Raji (cell line): ENCODE measurements around the gene BBS2.

Experiments
- POLR2A ChIP-seq: IDR thresholded peaks from 2 replicates; pipeline ENCODE4 v1.6.1; 2011; ENCODE audit warnings: low read depth, low read length, control low read depth; ENCODE audit not compliant: insufficient read depth

BBS2 gene

DNA sequence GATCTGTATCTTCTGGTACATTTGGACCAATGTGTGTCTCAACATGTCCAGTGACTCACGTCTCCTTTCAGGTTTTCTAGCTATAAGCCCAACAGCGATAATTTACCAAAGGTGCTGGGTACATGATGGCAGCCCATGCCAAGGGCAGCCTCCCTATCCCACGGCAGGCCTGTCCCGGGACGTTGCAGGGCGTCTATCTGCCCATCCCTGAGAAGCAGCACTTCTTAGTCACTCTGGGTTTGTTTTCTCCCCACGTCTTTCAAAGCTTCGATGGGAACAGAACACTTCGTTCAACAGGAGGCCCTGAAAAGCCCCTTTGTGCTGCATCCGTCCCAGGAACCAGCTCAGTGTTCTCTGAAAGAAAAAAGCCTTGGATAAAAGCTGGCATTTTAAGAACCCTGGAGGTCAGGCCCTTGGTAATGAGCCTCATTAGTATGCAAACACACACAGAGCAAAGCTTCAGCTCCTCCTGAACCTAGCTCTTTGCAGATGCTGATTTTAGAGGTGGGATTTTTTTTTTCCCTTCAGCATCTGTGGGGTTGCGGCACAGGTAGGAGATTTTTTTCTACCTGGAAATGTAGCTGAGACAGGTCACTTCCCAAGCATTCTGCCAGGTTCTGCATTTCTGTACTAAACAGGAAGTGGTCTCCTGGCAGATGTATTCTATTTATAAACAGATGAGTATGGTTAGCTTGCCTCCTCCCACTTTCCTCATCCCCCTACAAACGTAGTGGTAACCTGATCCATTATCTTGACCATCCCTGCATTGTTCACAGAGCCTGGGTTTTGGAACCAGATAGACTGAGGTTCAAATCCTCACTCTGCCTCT lies 27.5 kb upstream of the BBS2 start:
- no peak for TF ChIP-seq POLR2A

DNA sequence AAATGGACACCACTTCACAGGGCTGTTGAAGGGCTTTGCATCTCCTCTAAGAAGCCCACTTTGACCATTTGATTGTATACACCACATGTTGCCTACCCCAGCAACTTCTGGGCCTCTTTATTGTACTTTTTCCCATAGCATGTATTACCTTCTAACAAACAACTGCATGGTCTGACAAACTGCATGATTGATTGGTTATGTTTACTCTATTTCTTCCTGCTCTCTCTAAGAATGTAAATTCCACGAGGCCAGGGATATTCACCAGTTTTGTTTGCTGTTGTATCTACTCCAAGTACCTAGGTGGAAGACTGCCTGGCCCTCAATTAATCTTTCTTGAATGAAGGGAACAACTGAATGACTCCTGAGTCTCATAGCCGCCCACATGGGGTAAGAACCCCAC lies 22.2 kb upstream of the BBS2 start:
- no peak for TF ChIP-seq POLR2A

DNA sequence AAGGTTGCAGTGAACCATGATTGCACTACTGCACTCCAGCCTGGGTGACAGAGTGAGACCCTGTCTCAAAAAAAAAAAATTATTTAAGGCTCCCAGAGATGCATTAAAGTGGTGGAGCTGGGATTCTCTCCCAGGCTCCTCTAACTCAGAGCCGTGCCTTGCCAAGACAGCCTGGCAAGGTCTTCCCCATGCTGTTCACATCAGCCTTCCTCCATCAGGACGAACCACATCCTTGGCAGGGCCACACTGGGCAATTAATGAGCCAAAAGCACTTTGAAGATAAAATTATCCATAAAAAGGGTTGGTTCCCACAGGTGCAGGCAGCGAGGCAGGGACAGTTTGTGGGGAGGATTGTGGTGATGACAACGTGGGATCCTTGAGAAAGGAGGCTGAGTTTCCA lies 19.8 kb upstream of the BBS2 start:
- TF ChIP-seq POLR2A = no peak

DNA sequence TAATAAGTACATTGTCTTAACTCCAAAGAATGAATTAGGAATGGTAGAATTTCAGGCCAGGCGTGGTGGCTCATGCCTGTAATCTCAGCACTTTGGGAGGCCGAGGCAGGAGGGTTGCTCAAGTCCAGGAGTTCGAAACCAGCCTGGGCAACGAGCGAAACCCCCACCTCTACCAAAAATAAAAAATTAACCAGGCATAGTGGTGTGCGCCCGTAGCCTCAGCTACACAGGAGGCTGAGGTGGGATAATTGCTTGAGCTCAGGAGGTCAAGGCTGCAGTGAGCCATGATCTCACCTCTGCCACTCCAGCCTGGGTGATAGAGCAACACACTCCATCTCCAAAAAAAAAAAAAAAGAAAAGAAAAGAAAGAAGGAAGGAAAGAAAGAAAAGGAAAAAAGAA lies 18.5 kb upstream of the BBS2 start:
- TF ChIP-seq POLR2A = no peak

DNA sequence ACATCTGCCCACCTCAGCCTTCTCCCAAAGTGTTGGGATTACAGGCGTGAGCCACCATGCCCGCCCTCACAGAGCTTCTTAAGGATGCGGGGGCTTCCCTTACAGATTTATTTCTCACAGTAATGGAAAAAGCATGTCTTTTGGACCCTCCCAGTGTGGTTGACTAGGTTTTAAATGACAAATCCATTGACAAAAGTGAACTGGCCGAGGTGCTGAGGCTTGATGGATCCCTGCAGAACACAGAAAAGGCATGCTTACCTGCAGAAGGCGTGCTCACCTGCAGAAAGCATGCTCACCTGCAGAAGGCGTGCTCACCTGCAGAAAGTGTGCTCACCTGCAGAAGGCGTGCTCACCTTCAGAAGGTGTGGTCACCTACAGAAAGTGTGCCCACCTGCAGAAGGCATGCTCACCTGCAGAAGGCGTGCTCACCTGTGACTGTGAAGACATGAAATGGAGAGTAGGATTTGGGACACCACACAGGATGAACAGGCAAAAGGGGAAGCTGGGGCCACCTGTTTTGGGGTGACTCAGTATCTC lies 15.1 kb upstream of the BBS2 start:
- TF ChIP-seq POLR2A = no peak

DNA sequence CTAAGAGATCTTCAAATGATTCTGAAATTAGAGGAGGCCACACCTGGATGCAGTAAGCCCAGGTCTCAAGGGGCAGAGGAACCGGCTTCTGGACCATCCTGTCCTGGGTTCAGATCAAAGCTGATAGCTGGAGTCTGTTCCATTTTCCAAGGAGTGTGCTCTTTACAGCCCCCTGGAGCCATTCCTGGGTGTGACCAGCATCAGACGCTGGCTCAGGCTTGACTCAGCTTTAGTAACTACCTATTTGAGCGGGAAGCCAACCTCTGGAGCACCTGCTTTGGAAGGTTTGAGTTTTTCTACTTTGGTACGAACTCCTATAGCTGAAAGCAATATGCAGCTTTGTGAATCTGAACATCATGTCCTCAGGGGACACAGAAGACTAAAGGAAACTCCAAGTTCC lies 12.9 kb upstream of the BBS2 start:
- TF ChIP-seq POLR2A = no peak

DNA sequence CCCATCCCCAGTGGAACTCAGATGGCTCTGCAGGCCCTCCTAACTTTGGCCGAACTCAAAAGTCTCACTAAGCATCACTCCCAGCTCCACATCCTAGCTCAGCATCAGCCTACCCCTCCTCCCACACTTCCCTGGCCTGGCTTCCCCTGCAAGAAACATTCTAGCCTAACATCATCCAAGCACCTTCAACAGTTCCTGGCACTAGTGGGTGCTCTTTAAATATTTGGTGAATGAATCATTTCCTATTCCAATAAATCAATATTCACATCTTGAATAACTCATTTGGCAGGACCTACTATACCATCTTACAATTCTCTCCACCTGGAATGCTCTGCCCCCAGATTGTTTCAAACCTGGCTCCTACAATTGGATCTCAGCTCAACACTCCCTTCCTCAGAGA lies 11.0 kb upstream of the BBS2 start:
- no peak for TF ChIP-seq POLR2A

DNA sequence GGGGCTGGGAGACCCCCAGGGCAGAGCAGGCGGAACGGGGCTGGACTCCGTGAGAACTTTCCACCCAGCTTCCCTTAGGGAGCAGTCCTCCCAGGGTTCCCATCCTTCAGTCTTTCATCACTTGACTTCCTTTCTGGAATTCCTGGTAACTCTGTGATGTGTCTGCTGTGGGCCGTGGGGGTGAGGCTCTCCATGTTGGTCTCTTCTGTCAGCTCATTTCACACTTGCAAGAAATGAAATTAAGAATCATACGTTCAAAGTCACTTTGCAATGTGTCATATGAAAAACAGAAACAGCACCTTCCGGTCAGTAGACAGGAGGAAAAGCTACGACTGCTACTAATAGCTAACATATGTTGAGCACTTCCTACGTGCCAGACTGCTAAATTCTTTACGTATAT lies 5.4 kb upstream of the BBS2 start:
- TF ChIP-seq POLR2A = no peak

DNA sequence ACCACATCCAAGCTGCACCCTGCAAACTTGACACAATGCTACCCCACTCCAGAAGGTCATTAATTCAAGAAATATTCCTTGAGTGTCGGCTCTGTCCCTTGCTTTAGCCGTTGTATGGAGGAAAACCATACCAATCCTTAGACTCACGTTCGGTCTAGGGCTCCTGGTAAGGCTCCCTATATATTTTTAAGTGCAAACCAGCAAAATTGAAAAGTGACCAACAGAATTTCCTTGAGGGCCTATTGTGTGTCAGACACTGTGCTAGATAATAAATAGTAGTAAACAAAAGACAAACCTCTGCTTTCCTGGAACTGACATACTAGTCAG lies 390 bp upstream of the BBS2 start:
- no peak for TF ChIP-seq POLR2A

DNA sequence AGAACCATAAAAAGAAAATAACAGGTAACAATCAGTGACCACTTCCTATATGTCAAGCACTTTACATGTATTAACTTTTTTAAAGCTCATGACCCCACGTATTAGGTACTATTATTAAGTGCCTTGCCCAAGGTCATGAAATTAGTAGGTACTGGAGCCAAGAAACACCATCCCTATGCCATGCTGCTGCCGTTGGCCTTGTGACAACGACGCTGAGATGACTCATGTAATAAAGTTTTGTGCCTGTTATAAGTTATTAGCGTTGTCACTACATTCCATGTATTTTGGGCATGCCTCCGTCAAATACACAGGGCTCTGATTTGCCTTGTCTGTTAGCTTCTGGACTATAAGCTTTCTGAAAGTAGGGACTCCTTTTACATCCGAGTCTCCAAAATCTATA lies 1.4 kb downstream of the BBS2 start:
- no peak for TF ChIP-seq POLR2A

DNA sequence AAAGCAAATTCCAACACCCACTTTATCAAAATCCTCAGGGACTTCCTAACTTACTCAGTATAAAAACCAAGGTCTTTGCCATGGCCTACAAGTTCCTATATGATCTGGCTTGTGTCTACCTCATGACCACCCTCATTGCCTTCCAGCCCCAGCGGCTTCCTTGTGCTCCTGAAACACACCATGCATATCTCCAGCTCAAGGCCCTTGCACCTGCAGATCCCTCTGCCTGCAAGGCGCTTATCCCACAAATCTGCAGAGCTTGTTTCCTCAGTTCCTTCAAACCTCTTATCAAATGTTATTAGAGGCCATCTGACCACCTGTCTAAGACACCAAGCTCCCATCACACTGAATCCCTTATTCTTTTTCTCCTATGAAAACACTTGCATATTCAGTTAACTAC lies 2.6 kb downstream of the BBS2 start:
- no peak for TF ChIP-seq POLR2A

DNA sequence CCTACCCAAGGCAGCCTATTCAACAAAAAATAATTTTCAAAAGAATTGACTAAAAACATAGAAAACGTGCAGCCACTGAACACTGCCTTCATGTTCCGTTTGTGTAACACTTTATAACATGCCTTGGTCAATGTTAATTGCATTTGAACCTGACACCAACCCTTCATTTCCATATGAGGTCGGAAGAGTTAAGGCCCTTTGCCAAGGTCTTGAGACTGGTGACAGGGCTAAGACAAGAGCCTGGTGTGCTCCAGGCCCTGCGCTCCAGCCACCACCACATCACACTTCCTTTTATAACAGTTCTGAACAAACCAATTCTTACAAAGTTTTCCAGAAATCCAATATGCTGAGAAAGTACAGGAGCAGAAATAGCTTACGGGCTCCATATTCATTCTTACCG lies 4.2 kb downstream of the BBS2 start:
- TF ChIP-seq POLR2A = no peak

DNA sequence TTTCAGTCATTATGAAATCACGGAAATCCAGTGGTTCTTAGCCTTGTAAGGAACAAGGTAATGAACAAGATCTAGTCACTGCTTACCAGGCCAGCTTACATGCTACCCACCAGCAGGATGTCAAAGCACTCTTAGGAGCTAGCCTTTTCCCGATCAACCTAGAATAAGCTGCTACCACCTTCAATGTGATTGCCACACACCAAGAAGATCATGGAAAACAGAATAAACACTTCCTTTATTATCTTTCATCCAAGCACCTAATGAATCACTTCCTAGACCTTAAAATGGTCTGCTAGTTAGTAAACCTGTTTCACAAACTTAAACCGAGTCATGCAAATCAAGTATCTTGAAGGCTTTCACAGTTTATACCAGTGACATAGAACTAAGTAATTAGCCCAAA lies 5.0 kb downstream of the BBS2 start:
- no peak for TF ChIP-seq POLR2A

DNA sequence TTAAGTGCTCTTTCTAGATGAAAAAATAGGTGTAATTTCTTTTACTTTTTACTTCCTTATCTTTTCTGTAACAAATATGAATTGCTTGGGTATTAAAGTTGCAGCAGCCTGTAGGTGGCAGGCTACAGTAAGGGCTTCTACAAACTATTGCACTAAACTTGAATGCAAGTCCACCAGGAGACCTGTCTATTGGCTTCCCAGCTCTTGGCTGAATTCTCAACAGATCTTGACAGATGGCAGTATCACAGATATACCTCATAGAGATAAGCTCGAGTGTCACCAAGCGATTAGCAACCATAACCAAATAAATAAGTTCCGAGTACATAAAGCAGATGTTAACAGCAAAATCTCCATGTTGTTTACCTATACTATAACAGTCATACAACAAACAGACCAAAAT lies 5.9 kb downstream of the BBS2 start:
- TF ChIP-seq POLR2A = no peak

DNA sequence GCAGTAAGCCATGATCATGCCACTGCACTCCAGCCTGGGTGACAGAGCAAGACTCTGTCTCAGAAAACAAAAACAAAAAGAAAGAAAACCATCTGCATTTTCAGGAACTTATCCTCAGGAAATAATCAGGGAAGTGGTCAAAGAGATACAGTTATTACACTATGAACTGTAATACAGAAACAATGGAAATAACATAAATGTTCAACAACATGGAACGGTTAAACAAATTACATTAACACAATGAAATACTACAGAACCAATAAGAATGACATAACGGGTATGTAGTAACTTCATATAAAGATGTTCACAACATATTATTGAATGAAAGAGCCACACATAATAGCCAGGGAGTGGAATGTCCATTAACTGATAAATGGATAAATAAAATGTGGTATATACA lies 6.7 kb downstream of the BBS2 start:
- TF ChIP-seq POLR2A = no peak

DNA sequence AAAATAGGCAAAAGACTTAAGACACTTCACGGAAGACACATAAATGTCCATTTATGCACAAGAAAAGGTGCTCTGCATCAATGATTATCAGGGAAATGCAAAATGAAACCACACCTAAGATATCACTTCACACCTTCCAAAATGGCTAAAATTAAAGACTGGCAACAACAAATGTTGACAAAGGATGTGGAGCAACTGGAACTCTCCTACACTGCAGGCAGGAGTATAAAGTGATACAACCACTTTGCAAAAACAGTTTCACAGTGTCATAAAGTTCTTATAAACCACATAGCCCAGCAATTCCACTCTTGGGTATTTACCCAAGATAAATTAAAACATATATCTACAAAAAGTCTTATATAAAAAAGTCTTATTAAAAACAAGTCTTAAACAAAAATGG lies 7.8 kb downstream of the BBS2 start:
- no peak for TF ChIP-seq POLR2A

DNA sequence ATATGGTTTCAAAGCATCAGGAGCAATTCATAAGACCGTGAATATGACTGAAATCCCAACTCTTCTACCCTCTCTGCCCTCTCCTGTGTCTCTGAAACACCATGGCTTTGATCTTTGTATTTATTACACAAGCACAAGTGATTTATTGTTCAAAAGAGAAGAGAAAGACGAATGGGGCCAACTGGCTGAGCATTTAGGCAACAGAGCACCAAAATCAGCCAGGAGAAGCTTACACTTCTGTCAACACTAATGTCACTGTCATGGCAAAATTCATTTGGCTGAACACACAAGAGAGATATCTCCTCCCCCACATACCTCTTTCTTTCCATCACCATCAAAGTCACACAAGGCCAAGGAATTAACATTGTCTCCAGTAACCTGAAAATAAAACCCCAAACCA lies 9.3 kb downstream of the BBS2 start:
- no peak for TF ChIP-seq POLR2A
